NCI-H2107 treated with DMSO at 0.1 percent for 48 hours (cell line): ENCODE results near the gene RNASEH1.

Experiments
- DNase-seq: peaks from one replicate; lab custom pipeline; 2025; ENCODE audit not compliant: unreplicated experiment; lab: John Stamatoyannopoulos, UW

Gene RNASEH1, protein sequence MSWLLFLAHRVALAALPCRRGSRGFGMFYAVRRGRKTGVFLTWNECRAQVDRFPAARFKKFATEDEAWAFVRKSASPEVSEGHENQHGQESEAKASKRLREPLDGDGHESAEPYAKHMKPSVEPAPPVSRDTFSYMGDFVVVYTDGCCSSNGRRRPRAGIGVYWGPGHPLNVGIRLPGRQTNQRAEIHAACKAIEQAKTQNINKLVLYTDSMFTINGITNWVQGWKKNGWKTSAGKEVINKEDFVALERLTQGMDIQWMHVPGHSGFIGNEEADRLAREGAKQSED

DNA sequence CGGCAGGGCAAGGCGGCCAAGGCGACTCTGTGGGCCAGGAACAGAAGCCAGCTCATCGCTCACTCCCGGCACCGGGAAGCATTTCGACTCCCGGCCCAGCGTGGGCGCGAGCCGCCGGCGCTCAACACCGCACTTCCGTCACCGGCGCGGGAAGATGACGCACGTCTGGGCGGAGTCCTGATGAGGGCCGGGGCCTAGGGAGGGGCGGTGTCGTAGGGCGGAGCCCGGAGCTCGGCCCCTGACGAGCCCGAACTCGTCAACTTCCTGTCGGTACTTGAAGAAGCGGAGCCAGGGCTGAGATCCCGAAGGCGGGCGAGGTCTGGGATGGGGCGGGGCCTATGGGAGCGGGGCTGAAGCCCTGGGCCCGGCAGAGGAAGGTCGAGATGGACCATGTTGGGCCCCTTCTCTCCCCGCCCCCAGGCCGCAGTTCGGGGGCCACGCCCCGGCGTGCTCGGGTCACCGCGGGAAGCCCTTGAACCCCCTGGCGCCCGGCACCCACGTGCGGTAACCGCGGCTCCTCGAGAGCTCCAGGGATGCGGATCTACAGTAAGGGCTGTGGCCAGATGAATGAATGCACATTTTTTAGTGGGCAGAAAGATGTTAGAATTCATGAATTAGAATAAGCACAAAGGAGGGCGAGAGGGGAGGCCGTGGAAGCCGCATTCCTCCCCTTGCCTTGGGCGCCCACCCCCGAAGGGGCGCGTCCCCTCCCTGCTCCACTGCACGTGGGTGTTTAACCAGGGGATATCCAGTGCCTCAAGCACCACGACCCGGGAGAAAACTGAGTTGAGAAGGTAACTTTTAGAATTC is at the start of gene RNASEH1:
Gene RNASEH1 (minus strand): TSS at position 129 of the 810 bp plus-strand sequence. CDS start 73 bp downstream, at position 56.
- peak; percentile 79 for DNase-seq

DNA sequence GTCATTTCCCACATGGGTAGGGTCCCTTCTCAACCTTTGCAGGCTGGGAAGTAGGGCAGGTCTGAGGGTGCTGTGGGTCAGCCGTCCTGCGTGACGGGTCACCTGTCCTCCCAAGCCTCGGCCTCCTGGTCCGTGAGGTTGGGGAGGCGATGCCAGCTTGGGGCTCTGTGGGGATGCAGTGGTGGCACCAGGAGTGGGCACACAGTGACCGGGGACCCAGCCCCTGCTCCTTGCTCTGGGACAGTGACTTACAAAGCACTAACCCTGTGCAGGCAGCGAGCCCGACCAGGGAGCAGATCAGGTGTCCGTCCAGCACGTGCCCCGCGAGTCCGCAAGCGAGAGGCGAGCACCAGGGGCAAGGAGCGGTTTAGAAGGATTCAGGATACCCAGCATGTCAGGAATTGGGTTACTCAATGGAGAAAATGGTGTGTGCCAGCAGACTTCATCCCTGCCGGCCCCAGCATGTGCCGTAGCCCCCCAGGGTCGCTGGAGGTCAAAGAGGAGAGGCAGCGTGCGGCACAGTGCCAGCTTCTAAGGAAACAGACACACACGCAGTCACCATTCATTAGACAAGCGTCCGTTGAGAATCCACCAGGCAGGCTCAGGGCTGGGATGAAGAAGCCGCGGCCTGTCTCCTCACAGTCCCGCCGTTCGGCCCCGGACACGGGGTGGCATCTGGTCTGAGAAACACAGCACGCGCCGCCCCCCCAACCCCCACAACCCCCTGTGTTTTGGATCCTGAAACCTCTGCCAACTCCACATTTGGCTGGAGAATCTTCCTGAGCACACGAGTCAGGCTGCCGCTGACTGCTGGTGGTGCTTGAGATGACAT is 48.5 kb upstream of the RNASEH1 start:
- no peak for DNase-seq

DNA sequence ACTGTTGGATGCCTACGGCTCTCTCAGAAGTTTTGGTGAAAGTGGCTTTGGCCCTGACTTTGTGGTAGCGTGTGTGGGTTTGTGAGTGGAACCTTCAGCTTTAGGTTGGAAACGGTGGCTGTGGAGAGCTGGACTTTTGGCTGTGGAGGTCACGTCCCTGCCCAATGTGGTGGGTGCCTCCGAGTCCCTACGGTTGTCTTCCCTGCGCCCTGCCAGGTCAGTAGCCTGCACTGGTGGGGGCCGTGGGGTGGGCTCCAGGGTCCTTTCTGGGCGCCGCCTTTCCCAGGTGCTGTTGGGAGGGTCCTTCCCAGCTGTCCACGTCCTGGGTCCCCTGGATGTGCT is 47.9 kb upstream of the RNASEH1 start:
- no peak for DNase-seq

DNA sequence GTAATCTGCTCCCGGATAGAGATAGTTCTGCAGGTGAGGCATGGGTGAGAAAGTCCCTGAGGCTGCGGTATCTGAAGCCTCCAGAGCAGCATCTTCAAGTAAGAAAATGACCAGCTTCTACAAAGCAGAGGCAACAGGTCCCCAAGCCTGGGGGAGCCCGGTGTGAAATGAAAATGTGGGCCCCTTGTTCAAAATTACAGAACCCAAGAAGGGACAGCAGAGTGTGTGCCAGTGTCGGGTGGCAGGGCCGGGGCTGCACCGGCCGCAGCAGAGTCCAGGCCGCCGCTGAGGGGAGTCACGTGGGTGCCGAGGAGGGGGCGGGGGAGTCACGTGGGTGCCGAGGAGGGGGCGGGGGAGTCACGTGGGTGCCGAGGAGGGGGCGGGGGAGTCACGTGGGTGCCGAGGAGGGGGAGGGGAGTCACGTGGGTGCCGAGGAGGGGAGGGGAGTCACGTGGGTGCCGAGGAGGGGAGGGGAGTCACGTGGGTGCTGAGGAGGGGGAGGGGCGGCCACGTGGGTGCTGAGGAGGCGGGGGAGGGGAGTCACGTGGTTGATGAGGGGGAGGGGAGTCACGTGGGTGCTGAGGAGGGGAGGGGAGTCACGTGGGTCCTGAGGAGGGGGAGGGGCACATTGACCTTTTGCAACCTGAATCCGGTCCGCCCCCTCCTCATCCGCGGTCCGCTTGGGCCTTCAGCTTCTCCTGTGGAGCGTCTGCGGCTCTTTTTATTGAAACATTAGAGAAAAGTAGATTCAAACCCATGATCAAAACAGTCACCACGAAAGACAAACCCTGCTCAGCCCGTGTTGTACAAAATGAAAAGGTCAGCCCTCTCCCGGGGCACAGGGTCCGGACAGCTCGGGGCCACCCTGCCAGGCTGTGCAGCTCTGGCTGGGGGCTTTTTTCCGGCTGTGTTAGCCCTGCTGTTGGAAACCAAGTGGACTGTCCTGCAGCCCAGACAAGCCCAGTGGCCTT is 47.1 kb upstream of the RNASEH1 start:
- peak; percentile 49 for DNase-seq

DNA sequence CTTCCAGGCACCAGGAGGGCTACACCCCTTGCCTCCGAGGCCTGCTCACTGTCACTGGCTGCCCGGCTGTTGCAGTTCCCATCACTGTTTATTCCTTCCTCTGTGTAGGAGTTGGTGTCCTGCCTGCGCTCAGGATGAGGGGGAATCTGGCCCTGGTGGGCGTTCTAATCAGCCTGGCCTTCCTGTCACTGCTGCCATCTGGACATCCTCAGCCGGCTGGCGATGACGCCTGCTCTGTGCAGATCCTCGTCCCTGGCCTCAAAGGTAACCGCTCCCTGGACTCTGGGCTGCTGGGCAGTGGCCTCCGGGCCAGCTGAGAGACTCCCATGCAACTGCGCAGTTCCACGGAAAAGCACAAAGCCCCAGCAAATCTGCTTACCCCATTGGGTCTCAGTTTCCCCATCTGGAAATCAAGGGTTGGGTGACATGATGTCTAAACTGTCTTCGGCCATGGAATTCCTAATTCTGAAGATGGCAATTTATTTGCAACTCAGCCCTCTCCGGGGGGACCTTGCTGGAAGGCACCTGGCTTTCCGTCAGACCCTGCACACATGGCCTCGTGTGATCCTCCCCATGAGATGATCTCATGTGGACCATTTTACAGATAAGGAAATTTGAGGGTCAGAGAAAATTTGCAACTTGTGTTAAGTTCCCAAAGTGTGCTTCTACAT is 46.2 kb upstream of the RNASEH1 start:
- no peak for DNase-seq

DNA sequence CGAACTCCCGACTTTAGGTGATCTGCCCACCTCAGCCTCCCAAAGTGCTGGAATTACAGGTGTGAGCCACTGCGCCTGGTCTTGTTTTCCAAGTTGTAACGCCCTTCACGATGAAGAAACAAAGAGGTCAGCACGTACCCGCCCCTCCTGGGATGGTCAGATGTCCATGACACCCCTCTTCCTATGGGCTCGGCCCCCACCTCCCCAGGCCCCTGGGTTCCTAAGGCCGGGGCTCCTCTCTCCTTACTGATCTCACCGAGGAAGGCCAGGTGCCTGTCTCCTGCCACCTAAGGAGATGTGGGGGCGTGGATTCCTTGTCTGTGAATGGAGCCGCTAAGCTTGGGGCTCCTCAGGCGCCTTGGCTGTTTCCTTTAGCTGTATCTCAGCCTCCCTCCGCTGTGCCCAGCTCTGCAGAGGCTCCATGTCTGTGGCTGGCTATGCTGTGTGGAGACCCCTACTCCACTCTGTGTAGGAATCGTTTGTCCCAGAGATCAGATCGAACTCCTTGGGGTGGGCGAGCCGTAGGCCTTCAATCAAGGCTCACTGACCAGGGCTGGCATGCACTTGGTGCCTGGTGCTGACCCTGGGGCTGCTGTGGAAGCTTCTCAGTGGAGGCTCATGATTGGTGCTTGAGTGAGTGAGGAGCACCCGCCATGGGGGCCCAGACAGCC is 45.5 kb upstream of the RNASEH1 start:
- DNase-seq: no peak

DNA sequence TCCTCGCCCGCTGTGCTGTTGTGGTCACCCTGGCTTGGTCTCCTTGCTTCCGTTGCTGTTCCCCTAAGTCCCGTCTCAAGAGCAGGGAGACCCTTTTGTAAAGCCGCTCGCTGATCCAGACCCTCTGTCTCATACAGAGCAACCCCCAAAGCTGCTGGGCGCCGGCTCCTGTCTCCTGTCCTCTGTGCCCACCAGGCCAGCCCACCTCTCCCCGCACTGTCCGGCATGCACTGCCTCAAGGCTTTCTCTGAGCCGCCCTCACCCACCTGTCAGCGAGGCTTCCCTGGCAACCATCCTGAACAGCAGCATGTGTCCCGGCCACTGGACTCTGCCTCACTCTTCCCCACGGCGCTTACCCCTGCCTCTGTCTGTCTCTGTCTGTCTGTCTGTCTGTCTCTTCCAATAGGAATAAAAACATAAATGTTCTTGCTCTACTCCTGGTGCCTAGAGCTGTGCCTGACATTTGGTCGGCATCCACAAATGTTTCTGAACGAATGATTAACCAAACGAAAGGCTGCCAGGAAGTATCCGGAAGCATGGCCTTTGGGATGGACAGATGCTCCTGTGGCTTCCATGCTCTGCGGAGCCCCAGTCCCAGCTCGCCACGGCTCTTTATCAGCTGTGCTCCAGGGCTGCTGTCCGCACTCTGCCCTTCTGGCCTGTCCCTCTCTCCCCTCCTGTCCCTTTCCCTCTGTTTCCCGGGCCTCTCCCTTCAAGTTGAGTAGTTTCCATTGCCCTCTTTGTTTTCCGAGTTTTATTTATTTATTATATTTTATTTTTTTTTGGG is 44.6 kb upstream of the RNASEH1 start:
- no peak for DNase-seq

DNA sequence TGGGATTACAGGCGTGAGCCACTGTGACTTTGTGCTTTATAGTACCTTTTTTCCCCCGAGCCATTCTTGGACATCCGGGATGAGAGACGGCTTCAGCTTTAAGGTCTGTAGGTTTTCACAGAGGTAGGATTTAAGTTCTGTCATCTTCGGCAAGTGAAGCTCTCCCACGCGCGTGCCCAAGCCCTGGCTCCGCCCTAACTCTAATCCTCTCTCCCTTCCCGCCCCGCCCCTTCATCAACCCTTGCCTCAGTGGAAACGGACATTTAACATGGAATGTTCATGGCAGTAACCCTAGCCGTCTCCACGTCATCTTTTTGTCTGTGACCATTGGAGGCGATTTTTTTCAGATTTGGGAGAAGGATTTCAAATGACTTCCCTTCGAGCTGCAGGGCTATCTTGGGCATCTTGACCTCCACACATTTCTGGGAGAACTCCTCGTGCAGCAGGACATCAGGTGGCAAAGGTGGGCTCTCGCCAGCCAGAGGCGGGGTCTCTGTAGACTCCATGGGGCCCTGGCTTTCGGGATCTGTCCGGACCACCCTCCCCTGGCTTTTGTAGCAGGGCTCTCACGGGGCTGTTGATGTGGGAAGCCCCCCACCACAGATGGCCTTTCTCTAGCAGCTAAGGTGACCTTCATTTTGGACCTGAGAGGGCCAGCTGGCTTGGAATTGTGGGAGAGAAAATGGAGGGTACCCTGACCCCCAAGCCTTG is 43.6 kb upstream of the RNASEH1 start:
- DNase-seq: no peak

DNA sequence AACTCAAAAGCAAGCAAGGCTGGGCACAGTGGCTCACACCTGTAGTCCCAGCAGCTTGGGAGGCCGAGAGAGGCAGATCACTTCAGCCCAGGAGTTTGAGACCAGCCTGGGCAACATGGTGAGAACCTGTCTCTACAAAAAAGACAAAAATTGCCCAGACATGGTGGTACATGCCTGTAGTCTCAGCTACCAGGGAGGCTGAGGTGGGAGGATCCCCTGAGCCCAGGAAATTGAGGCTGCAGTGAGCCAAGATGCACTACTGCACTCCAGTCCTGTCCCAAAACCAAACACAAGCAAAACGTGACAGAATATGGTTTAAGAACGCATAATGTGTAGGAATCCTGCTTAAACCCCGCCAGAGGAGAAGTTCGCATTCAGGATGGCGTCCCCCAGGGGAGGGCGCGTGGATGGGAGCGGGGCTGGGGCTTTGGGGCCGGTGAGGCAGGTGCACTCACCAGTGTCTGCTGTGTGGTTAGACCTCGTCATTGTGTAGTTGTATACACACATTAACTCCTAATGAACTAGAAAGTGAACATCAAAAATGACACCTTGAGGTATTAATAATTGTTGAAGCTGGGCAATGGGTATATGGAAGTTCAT is 42.2 kb upstream of the RNASEH1 start:
- DNase-seq: no peak

DNA sequence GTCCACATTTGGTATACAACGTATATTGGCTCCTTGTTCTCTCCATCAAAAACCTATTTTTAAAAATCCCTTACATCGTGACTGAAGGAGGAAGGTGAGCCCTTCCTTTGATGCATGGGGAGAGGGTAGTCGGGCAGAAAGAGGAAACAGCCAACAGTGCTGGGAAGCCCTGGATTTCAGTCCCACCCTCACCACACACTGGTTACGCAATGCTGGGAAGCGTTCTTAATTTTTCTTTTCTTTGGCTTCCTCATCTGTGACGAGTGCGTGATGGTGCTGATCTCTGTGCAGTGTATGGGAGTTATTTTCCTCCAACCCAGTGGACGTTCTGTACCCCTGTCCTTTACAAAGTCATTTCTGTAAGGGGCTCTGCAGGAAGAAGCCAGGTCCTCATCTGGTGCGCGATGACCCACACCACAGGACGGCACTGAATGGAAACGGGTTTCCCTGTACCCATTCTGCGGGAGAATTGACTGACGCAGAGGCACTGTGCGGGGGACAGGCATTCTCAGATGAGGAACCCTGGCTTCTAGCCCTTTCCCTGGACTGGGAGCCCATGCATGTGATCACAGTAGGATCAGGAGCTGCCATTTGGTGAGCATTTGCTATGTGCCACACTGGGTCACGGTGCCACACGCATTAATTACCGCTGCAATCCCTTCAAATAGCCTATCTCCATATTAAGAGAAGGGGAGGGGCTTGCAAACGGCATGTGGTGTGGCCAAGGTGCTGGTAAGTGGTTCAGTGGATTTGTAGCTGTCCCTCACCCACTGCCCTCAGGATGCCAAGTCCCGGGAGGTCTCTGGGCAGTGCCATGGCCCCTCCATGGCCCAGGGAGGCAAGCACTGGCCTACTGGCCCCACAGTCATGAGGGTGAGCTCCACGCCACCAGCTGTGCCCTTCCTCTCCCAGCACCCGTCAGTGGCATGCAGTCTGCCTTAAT is 41.0 kb upstream of the RNASEH1 start:
- no peak for DNase-seq

DNA sequence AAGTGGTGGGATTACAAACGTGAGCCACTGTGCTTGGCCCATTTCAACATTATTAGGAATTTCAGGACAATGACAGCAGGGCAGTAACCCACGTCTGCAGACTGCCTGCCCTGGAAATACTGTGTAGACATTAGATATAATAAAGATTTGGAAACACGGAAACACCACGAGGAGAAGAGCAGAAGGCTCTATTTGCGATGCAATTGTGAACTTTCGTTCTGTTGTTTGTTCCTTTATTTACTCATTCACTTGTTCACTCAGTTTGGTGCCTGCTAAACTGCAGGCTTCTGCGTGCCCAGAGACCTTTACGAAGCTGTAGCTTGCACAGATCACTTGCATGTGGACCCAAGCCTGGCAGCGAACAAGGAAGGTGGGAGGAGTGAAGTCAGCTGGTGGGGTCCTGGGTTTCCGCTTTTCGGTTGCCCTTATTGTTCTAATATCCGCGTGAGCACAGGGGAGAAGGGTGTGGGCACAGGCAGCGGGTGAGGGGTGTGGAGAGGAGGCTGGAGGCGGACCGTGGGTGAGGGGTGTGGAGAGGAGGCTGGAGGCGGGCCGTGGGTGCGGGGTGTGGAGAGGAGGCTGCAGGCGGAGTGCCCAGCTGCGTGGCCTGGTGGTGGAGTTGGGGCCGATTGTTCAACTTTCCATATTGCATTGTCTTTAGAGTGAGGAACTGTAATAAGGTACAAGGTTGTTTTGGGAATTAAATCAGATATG is 40.2 kb upstream of the RNASEH1 start:
- no peak for DNase-seq

DNA sequence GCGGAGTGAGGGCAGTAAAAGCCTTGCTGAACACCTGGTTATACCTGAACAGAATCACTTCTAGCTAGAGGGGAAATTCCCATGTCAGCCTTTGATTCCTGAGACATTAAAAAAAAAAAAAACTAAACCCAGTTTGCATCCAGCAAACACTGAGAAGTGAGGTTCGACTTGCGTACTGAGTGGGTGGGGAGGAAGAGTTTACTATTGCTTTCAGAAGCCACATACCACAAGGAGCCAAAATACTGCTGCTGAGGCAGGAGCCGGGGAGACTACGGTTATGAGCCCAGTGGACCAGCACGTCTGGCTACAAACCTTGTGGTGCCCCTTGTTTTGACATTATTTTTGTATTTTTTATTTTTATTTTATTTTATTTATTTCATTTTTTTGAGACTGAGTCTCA is 39.4 kb upstream of the RNASEH1 start:
- DNase-seq: no peak

DNA sequence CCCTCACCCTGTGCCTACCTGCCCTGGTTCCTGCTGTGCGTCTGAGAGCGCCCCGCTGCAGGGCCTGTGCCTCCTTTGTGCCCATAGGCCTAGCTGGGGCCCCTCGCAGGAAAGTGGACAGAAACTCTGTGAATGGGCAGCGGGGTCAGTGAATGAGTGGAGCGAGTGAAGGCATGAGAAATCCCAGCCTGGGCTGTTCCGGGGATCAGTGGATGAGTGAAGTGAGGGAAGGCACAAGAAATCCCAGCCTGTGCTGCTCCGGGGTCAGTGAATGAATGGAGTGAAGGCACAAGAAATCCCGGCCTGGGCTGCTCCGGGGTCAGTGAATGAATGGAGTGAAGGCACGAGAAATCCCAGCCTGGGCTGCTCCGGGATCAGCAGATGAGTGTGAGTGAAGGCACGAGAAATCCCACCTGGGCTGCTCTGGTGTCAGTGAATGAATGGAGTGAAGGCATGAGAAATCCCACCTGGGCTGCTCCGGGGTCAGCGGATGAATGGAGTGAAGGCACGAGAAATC is 38.8 kb upstream of the RNASEH1 start:
- no peak for DNase-seq

DNA sequence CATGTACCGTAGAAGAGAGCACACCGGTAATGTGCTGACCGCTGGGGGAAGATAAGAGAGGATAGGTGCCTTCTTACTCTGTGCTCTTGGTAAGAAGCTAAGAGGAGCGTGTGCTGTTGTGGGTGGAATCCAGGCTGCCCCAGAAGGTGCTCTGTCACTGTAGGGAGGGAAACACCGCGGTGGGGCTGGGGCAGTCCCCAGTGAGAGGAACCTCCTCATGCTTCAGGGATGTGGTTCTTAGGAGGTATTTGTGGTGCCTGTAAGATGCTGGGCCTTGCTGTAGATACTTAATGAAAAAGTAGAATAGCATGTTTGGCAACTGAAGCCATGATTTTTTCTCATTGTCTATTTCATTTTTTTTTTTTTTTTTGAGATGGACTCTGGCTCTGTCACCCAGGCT is 37.9 kb upstream of the RNASEH1 start:
- DNase-seq: no peak

DNA sequence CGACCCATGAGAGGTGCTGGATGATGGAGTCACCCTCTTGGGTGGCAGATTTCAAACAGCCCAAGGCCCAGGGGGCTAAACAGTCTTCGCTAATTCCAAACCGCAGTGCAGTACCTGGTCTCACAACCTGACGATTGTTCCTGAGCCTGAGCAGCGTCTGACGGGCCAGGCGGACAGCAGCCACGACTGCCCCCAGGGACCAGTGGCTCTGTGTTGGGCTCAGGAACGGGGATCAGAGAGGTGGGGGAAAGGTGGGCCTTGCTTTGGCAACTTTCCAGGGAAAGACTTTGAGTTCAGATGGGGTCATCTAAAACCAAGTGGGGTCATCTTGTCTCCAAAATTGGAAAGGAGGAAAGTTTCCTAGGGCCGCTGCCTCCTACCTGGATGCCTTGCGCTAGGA is 37.3 kb upstream of the RNASEH1 start:
- no peak for DNase-seq
